Thyroid gland (tissue), 4 donors: ENCODE data around the gene MACROD1. TPM values are rescaled to one million over a fixed set of nuclear protein-coding genes. Genes with fewer than 3 reads are reported as not detected.
A peak's percentile ranks its signal among the peaks of the same experiment; 100 is the strongest.

Experiments
- DNase-seq, 2 donors: peaks; one replicate each; pipeline ENCODE4 v3.0.0-alpha.2; 2019
- H3K27ac ChIP-seq, 3 donors: fragments of 200-600 bp; sonication (generic); 1 replicate in 2 of 3; 2 replicates in 1 of 3; pipeline ENCODE4 v1.5.1; 2016 to 2019; ENCODE audit warnings: mild to moderate bottlenecking in 1 of 3, moderate library complexity in 1 of 3
- H3K27me3 ChIP-seq: fragments of 200-600 bp; sonication (generic); one replicate; pipeline ENCODE4 v1.5.1; 2019
- H3K36me3 ChIP-seq, 2 donors: fragments of 200-600 bp; sonication (generic); one replicate each; pipeline ENCODE4 v1.5.1; 2016 to 2019
- H3K4me1 ChIP-seq, 2 donors: fragments of 200-600 bp; sonication (generic); one replicate each; pipeline ENCODE4 v1.5.1; 2017 to 2019
- H3K4me3 ChIP-seq, 3 donors: fragments of 200-600 bp; sonication (generic); replicated peaks in 1 of 3; 1 replicate in 2 of 3; 2 replicates in 1 of 3; pipeline ENCODE4 v1.5.1; 2016; ENCODE audit warnings: mild to moderate bottlenecking in 1 of 3
- H3K9me3 ChIP-seq: fragments of 200-600 bp; sonication (generic); one replicate; pipeline ENCODE4 v1.5.1; 2017
- POLR2A ChIP-seq, 2 donors: fragments of 450-650 bp; IDR thresholded peaks; one replicate each; pipeline ENCODE4 v1.6.1; 2017; ENCODE audit warnings: antibody characterized with exemption in 2 of 2, mild to moderate bottlenecking in 2 of 2, moderate library complexity in 1 of 2
- WGBS, 2 donors: methylation state at CpG; one replicate each; pipeline ENCODE4 v1.1.5; 2017; 5-methylcytosine and 5-hydroxymethylcytosine counted together
- intact Hi-C: fragments of 100-400 bp; cut with DNase I; formaldehyde crosslinking; loops from one replicate; pipeline ENCODE4 v1.15.1; 2023
- total RNA-seq, 4 donors: library from RNA; depleted of rRNA; stranded (reverse); fragments of >200 nt; gene quantifications; one replicate each; pipeline ENCODE4 v1.2.3, GENCODE V29; 2016
- TF ChIP-seq, protein P1 (sequence below), 6 experiments: fragments of 200-600 bp in 3 of 6; fragments of 450-650 bp in 3 of 6; sonication (generic) in 3 of 6; IDR thresholded peaks; one replicate each; pipeline ENCODE4 v1.5.1; 2016 to 2019; ENCODE audit warnings: antibody characterized with exemption in 6 of 6, mild to moderate bottlenecking in 2 of 6, inconsistent platforms in 1 of 6, moderate library complexity in 1 of 6

The MACROD1 gene
- total RNA-seq, 4 donors from 2014 or later: 62.5 to 89.5 (median 70.0) TPM

DNA sequence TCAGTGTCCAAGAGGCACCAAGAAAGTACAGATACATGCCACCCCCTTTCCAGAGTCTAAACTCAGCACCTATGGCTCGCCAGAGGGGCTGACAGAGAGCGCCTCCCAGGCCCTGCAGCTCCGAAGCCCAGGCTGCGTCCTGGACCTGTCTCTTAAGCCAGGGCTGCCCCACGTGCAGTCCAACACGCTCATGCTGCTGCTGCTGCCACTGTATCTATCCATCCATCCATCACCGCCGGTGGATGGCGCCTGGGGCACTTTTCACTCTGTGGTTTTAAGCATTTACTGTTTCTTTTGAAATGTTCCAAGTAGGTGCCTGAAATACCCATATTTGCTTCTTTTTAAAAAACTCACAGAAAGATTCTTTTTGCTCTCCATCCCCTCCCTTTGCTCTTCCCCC, 41.8 kb downstream of the MACROD1 start:
- intact Hi-C loops: no loop called here
- H3K36me3 ChIP-seq: no peaks in the 10 kb centered on the region
- H3K4me3 ChIP-seq: no peak overlapping the region
- 53 to 57% methylated on average over 9 of the region's 9 CpGs for WGBS, 2 donors
- H3K27ac ChIP-seq: peak overlapping the region; percentile 89 to 99 (median 97)
- no peaks in the 10 kb centered on the region for H3K27me3 ChIP-seq
- peak; percentile 69 to 77 for DNase-seq
- H3K9me3 ChIP-seq: no peaks in the 10 kb centered on the region
- peaks cover 31 to 47% of the 10 kb centered on the region in 2 donors for H3K4me1 ChIP-seq
- no peak for TF ChIP-seq POLR2A (IDR thresholded peaks at IDR 0.05)
- TF ChIP-seq, protein P1, sequence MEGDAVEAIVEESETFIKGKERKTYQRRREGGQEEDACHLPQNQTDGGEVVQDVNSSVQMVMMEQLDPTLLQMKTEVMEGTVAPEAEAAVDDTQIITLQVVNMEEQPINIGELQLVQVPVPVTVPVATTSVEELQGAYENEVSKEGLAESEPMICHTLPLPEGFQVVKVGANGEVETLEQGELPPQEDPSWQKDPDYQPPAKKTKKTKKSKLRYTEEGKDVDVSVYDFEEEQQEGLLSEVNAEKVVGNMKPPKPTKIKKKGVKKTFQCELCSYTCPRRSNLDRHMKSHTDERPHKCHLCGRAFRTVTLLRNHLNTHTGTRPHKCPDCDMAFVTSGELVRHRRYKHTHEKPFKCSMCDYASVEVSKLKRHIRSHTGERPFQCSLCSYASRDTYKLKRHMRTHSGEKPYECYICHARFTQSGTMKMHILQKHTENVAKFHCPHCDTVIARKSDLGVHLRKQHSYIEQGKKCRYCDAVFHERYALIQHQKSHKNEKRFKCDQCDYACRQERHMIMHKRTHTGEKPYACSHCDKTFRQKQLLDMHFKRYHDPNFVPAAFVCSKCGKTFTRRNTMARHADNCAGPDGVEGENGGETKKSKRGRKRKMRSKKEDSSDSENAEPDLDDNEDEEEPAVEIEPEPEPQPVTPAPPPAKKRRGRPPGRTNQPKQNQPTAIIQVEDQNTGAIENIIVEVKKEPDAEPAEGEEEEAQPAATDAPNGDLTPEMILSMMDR (IDR thresholded peaks at IDR 0.05): peak in 1 of 6 experiments; percentile 18

DNA sequence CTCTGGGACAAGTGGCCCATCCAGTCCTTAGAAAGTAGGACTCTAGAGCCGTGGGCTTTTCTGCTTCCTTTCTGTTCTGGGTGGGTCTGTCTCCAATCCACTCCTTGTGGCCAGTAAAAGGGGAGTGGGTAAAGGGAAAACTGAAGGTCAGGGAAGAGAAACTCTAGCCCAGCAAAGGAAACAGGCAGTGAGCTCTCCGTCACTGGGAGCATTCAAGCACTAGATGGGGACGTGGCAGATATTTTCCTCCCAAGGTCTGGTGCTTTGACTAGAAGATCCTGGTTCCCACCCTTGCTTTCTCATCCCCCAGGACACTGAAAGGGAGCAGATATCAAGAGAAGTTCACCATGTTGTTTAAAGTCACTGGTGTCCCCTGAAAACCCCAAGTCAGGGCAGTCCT, 42.2 kb downstream of the MACROD1 start:
- WGBS, 2 donors: 63 to 71% methylated on average over 3 of the region's 3 CpGs
- intact Hi-C loops: no loop called here
- Histone ChIP-seq H3K4me3 (no peak overlapping the region), H3K4me1 (peaks cover 27 to 42% of the 10 kb centered on the region in 2 donors), H3K27ac (peak overlapping the region; percentile 89 to 99 (median 97)), H3K27me3 (no peaks in the 10 kb centered on the region), H3K36me3 (no peaks in the 10 kb centered on the region), H3K9me3 (no peaks in the 10 kb centered on the region)
- DNase-seq: no peak
- TF ChIP-seq, protein P1 (IDR thresholded peaks at IDR 0.05): no peak
- TF ChIP-seq POLR2A (IDR thresholded peaks at IDR 0.05): no peak

DNA sequence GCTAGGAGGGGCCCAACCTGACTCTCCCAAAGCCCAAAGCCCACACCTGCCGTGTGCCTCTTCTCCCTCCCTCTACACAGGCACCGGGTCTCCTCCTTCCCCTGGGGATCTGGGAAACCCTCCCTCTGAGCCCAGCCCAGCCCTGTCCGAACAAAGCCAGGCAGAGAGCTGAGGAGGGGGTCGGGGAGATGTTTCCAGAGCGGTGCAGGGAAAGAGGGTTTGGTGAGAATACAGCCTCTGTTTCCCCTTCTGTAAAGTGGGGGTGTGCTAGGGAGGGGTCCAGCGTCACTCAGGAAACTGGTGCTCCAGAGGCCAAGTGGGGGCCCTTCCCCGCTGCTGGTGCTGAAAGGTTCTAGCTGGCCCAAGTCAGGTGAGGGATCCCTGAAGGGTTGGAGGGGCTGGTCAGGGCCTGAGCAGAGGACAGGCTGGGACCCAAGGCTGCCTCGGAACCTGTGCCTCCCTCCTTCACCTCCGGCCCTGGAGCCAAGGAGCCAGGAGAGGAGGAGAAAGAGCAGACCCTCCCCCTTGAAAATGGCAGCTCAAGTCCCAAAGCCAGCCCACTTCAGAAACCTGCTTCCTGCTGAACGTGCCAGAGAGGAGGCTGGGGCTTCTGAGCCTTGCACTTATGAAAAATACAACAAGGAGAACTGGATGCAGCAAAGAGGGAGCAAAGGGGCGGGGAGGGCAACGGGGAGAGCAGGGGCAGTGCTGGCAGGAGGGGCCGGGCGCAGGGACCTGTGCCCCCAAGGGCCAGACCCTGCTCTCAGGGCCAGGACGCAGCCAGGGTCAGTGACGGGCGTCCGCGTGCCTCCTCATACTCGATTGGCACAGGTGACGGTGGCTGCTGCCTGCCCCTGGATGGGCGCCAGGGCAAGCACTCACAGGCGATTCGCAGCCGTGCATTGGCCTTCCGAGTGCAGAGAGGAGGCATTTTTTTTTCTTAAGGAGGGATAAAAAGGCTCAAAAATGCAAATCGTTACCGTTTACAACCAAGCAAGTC, 43.2 kb downstream of the MACROD1 start:
- H3K27ac ChIP-seq: peak overlapping the region; percentile 89 to 99 (median 97)
- H3K27me3 ChIP-seq: no peaks in the 10 kb centered on the region
- peaks cover 26 to 39% of the 10 kb centered on the region in 2 donors for H3K4me1 ChIP-seq
- H3K36me3 ChIP-seq: no peaks in the 10 kb centered on the region
- TF ChIP-seq, protein P1 (IDR thresholded peaks at IDR 0.05): no peak
- peak in 1 of 2 donors; percentile 47 for TF ChIP-seq POLR2A (IDR thresholded peaks at IDR 0.05)
- intact Hi-C loops: no loop called here
- no peak overlapping the region for H3K4me3 ChIP-seq
- no peaks in the 10 kb centered on the region for H3K9me3 ChIP-seq
- 39 to 40% methylated on average over 19 to 27 of the region's 28 CpGs for WGBS, 2 donors
- peak; percentile 94 to 95 for DNase-seq

DNA sequence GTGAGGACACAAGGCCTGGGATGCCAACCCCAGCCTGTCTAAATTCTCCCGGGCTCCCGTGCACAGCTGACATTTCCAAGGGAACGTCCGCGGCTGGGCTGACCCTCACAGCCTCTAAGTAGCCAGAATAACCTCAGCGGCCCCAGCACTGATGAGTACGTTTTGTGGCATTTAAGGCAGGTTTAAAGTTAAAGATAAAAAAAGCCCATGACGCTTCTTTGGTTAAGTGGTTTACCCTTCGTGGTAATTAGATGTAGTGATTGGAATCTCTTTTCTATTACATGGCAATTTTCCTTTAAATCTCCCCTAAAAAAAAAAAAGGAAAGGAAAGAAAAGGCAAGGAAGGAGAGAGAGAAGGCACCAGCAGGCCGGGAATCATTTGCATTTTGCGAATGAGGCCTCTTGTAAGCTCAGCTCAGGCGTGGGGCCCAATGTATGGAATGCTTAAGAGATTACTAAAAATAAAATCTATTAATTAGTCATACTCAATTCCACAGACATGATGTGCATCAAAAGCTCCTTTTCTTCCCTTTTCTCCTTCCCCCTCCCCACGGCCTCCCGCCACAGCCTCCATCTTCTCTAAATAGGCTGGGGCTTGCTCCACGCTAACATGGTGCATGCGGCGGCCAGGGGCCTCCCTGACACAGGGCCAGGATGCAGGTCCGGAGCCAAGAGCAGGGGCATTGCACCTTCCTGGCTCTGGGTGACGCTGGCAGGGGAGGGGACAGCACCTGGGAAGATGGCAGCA, 44.1 kb downstream of the MACROD1 start:
- no peak for DNase-seq
- WGBS, 2 donors: 79 to 87% methylated on average over 19 of the region's 19 CpGs
- TF ChIP-seq, protein P1 (IDR thresholded peaks at IDR 0.05): no peak
- TF ChIP-seq POLR2A (IDR thresholded peaks at IDR 0.05): no peak
- Histone ChIP-seq H3K4me3 (no peak overlapping the region), H3K27ac (peak overlapping the region; percentile 89 to 99 (median 97)), H3K27me3 (no peaks in the 10 kb centered on the region), H3K9me3 (no peaks in the 10 kb centered on the region), H3K36me3 (no peaks in the 10 kb centered on the region), H3K4me1 (peaks cover 26 to 39% of the 10 kb centered on the region in 2 donors)
- intact Hi-C loops: no loop called here
